ENCODE measurements around the gene ERCC1.

The ERCC1 gene

DNA sequence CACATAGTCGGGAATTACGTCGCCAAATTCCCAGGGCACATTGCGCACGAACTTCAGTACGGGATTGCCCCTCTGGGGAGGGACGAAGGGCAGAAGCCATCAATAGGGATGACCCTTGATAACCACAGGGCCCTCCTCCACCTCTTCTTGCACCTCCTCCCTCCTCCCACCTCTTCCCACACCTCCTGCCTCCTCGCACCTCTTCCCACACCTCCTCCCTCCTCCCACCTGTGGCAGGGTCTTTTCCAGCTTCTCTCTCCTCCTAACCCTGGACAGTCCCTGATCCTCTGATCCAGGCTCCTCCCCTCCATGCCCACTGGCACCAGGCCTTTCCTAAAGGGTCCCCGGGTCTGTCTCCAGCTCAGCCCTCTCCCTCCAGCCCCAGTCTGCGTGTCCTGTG lies 3.4 kb downstream of the ERCC1 start:
- H3K4me1 ChIP-seq (ENCODE audit: insufficient read depth, poor library complexity, severe bottlenecking): peaks cover 10% of the 10 kb centered on the region
- H3K27me3 ChIP-seq (ENCODE audit: insufficient read depth, poor library complexity, severe bottlenecking): no peaks in the 10 kb centered on the region
- H3K9me3 ChIP-seq (ENCODE audit: severe bottlenecking): no peaks in the 10 kb centered on the region
- no peak for ATAC-seq (ENCODE audit: low read depth)
- H3K27ac ChIP-seq (ENCODE audit: poor library complexity, severe bottlenecking): peak overlapping the region; percentile 100
- no peak for TF ChIP-seq CTCF (IDR thresholded peaks at IDR 0.05; ENCODE audit: poor library complexity, severe bottlenecking)
- no peak for DNase-seq (ENCODE audit: low spot score)
- no peak overlapping the region for H3K4me3 ChIP-seq (ENCODE audit: severe bottlenecking)
- peaks cover 57% of the 10 kb centered on the region for H3K36me3 ChIP-seq (ENCODE audit: low read depth)

- DNase-seq (ENCODE audit: low spot score) (no peak), ATAC-seq (ENCODE audit: low read depth) (no peak)
- Histone ChIP-seq H3K27me3 (ENCODE audit: insufficient read depth, poor library complexity, severe bottlenecking) (no peaks in the 10 kb centered on the region), H3K4me1 (ENCODE audit: insufficient read depth, poor library complexity, severe bottlenecking) (peaks cover 5% of the 10 kb centered on the region), H3K27ac (ENCODE audit: poor library complexity, severe bottlenecking) (peak overlapping the region; percentile 100), H3K36me3 (ENCODE audit: low read depth) (peaks cover 60% of the 10 kb centered on the region), H3K4me3 (ENCODE audit: severe bottlenecking) (no peak overlapping the region), H3K9me3 (ENCODE audit: severe bottlenecking) (no peaks in the 10 kb centered on the region)
- TF ChIP-seq CTCF (IDR thresholded peaks at IDR 0.05; ENCODE audit: poor library complexity, severe bottlenecking): no peak
Observed at GRCh38 chr19:45419895-45420294, 3.8 kb downstream of the ERCC1 start.

GRCh38 chr19:45419396-45419795 lies 4.3 kb downstream of the ERCC1 start:
- no peak for TF ChIP-seq CTCF (IDR thresholded peaks at IDR 0.05; ENCODE audit: poor library complexity, severe bottlenecking)
- ATAC-seq (ENCODE audit: low read depth) (no peak), DNase-seq (ENCODE audit: low spot score) (no peak)
- peaks cover 65% of the 10 kb centered on the region for H3K36me3 ChIP-seq (ENCODE audit: low read depth)
- no peak overlapping the region for H3K4me3 ChIP-seq (ENCODE audit: severe bottlenecking)
- H3K4me1 ChIP-seq (ENCODE audit: insufficient read depth, poor library complexity, severe bottlenecking): peaks cover 5% of the 10 kb centered on the region
- peak overlapping the region; percentile 100 for H3K27ac ChIP-seq (ENCODE audit: poor library complexity, severe bottlenecking)
- H3K27me3 ChIP-seq (ENCODE audit: insufficient read depth, poor library complexity, severe bottlenecking): no peaks in the 10 kb centered on the region
- no peaks in the 10 kb centered on the region for H3K9me3 ChIP-seq (ENCODE audit: severe bottlenecking)

DNA sequence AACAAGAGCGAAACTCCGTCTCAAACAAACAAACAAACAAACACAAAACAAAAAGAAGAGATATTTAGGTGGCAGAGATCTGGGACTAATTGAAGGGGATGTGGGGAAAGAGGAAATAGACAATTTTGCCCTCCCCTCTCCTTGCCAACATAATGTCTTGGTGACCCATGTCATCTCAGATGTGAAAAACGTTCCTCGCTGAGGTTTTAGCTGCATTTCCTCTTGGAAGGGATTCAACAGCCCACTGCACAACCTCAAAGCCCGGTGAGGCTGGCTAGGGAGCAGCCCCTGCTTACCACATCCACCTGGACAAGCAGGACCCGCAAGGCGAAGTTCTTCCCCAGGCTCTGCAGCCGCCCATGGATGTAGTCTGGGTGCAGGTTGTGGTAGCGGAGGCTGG lies 4.9 kb downstream of the ERCC1 start:
- no peak for TF ChIP-seq CTCF (IDR thresholded peaks at IDR 0.05; ENCODE audit: poor library complexity, severe bottlenecking)
- ATAC-seq (ENCODE audit: low read depth): no peak
- Histone ChIP-seq H3K9me3 (ENCODE audit: severe bottlenecking) (no peaks in the 10 kb centered on the region), H3K36me3 (ENCODE audit: low read depth) (peaks cover 71% of the 10 kb centered on the region), H3K4me1 (ENCODE audit: insufficient read depth, poor library complexity, severe bottlenecking) (peaks cover 5% of the 10 kb centered on the region), H3K27me3 (ENCODE audit: insufficient read depth, poor library complexity, severe bottlenecking) (no peaks in the 10 kb centered on the region), H3K27ac (ENCODE audit: poor library complexity, severe bottlenecking) (no peak overlapping the region), H3K4me3 (ENCODE audit: severe bottlenecking) (no peak overlapping the region)
- no peak for DNase-seq (ENCODE audit: low spot score)

DNA sequence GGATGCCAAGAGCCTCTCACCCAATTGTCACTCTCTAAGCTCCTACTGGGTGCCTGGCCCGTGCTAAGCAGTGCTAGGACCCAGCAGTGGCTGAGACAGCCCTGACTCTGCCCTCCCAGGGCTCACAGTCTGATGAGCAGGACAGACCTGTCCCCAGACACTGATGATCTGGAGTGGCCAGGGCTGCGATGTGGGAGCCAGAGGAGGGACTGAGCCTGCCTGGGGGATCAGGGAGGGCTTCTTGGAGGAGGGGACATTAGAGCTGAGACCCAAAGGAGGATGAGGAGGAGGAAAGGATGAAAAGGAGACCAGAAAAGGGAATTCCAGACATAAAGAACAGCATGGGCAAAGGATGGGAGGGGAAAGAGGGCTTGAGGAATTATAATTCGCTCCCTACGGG lies 6.6 kb downstream of the ERCC1 start:
- H3K9me3 ChIP-seq (ENCODE audit: severe bottlenecking): no peaks in the 10 kb centered on the region
- no peak for ATAC-seq (ENCODE audit: low read depth)
- no peak for TF ChIP-seq CTCF (IDR thresholded peaks at IDR 0.05; ENCODE audit: poor library complexity, severe bottlenecking)
- no peaks in the 10 kb centered on the region for H3K27me3 ChIP-seq (ENCODE audit: insufficient read depth, poor library complexity, severe bottlenecking)
- peaks cover 85% of the 10 kb centered on the region for H3K36me3 ChIP-seq (ENCODE audit: low read depth)
- H3K27ac ChIP-seq (ENCODE audit: poor library complexity, severe bottlenecking): peak overlapping the region; percentile 32
- H3K4me1 ChIP-seq (ENCODE audit: insufficient read depth, poor library complexity, severe bottlenecking): peaks cover 5% of the 10 kb centered on the region
- no peak for DNase-seq (ENCODE audit: low spot score)
- H3K4me3 ChIP-seq (ENCODE audit: severe bottlenecking): no peak overlapping the region

All from RWPE2 (cell line).